Hematopoietic multipotent progenitor cell (in vitro differentiated cells): ENCODE measurements around the gene CCDC192. TPM values are rescaled to one million over a fixed set of nuclear protein-coding genes. Genes with fewer than 3 reads are reported as not detected.
A peak's percentile ranks its signal among the peaks of the same experiment; 100 is the strongest.
"Not testable (repeated sequence)": the region's sequence is repeated elsewhere in the genome, so short reads cannot be mapped to it uniquely, and the experiment has no call there.

Source experiments
- DNase-seq, 3 donors: peaks; one replicate each; pipeline ENCODE4 v3.0.0-alpha.2; 2011 to 2015; ENCODE audit warnings: low read depth in 2 of 3, low spot score in 2 of 3
- total RNA-seq: library from RNA; depleted of rRNA; stranded (reverse); fragments of >200 nt; gene quantifications from one replicate; pipeline ENCODE4 v1.2.3, GENCODE V29; 2012

The CCDC192 gene
- total RNA-seq, 1 donor: not detected

GRCh38 chr5:127839496-127840197 is 136.5 kb downstream of the CCDC192 start:
- DNase-seq: no peak

- peak in 1 of 3 donors; percentile 54 for DNase-seq
Measured at GRCh38 chr5:127840198-127840524, 137.0 kb downstream of the CCDC192 start.

GRCh38 chr5:127840809-127841208 is 137.6 kb downstream of the CCDC192 start:
- no peak for DNase-seq

DNA sequence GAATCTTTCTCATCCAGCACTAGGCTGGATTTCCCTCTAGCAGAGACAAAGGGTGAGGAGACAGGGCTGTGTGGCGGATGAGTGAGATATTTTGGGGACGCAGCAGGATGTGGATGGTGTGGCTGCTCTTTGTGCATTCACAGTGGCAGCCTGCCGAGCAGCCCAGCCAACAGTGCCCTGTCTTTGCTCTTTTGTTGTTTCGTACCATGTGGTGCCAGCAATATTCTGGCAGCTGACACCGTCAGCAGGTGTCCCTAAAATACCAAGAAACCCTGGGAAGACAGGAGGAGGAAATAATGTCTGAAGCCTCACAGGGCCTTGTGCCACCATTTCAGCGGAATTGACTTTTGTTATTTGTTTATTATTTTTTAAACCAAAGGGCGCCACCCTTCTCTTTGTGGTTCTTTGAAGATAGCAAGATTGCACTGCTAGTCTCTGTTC is 141.4 kb downstream of the CCDC192 start:
- no peak for DNase-seq

DNA sequence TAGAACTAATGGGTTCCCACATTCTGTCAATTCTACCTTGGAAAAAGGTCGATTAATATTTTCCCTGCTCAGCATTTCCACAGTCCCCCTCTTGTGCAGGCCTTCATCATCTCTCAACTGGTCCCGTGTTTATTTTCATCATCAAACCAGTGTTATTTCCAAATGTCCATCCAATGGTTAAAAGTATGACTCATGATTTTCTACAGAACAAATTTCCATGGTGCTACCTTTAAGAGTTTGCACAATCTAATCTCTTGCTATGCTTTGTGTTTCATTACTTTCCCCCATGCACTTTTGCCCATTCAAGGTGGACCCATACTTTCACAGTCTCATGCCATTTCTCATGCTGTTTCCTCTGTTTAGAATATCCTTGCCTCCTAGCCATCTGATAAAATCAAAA is 143.7 kb downstream of the CCDC192 start:
- no peak for DNase-seq

DNA sequence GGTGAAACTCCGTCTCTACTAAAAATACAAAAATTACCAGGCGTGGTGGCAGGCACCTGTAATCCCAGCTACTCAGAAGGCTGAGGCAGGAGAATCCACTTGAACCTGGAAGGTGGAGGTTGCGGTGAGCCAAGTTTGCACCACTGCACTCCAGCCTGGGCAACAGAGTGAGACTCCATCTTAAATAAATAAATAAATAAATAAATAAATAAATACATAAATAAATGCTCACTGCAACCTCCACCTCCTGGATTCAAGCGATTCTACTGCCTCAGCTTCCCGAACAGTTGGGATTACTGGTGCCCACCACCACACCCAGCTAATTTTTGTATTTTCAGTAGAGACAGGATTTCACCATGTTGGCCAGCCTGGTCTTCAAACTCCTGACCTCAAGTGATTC is 144.4 kb downstream of the CCDC192 start:
- not testable (repeated sequence) for DNase-seq

- no peak for DNase-seq
Measured at GRCh38 chr5:127848098-127848497, 144.9 kb downstream of the CCDC192 start.

GRCh38 chr5:127849408-127849807 is 146.2 kb downstream of the CCDC192 start:
- no peak for DNase-seq

DNA sequence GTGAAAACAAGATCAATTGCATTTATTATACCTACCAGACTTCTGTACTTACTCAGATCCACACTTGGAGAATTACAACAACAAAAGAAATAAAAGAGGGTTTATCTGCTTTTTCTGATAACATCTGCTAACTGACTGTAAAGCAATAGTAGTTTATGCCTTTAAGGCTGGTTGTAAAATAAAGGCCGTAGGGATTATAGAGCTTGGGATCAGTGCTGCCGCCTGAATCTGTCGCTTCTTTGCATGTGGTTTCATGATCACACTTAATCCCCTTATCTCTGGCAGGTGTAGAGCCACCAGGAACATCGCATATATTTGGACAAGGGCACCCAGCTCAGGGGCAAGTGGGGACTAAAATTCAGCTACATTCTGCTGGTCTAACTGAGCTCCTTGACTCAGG is 146.7 kb downstream of the CCDC192 start:
- DNase-seq: no peak

GRCh38 chr5:127851964-127852363 is 148.8 kb downstream of the CCDC192 start:
- DNase-seq: no peak

DNA sequence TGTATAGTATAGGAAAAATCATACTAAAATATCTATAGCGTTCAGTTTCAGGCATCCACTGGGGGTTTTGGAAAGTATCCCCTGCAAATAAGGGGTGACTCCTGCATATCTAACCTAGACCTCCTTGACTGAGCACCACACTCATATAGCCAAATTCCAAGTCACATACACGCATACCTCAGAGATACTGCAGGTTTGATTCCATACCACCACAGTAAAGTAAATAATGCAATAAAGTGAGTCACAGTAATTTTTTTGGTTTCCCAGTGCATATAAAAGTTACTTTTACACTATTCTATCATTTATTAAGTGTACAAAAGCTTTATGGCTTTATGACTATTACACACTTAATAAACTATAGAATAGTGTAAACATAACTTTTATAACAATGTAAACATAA is 151.3 kb downstream of the CCDC192 start:
- no peak for DNase-seq

- no peak for DNase-seq
Measured at GRCh38 chr5:127856292-127856691, 153.1 kb downstream of the CCDC192 start.

- DNase-seq: no peak
Measured at GRCh38 chr5:127858116-127858784, 155.1 kb downstream of the CCDC192 start.

- no peak for DNase-seq
Measured at GRCh38 chr5:127860291-127860690, 157.1 kb downstream of the CCDC192 start.

GRCh38 chr5:127863161-127863560 is 160.0 kb downstream of the CCDC192 start:
- DNase-seq: no peak

DNA sequence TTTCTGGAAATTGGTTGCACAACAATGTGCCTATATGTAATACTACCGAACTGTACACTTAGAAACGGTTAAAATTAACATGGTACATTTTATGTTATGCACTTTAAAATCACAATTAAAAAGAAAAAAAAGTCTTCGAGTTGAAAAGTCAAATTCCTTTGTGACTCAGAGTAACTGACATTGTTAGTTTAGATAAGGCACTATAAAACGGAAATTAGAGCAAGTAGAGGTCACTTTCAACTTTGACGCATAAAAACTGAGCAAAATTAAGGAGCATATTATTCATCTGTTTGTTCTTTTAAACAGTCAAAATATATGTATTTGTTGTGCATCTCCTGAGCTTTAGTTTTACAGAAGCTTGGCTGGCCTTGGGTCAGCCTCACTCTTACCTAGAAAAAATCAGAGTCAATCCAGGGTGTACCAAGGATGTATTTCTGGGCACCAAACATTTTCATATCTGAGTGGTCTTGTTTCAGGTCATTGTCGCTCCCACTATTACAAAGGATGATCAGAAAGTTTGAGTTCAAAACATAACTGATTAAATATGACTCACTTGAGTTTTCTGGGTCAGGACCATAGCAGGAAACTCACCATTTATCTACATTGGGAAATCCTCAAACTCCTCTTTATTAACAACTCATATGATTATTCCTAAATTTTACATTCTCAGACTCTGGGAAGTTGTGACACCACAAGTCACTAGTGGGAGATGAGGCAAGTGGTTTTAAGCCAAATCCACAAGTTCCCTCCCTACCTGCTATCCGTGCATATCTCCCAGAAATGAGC is 160.6 kb downstream of the CCDC192 start:
- DNase-seq: no peak

GRCh38 chr5:127864511-127864910 is 161.3 kb downstream of the CCDC192 start:
- no peak for DNase-seq

- no peak for DNase-seq
Measured at GRCh38 chr5:127865273-127865672, 162.1 kb downstream of the CCDC192 start.

DNA sequence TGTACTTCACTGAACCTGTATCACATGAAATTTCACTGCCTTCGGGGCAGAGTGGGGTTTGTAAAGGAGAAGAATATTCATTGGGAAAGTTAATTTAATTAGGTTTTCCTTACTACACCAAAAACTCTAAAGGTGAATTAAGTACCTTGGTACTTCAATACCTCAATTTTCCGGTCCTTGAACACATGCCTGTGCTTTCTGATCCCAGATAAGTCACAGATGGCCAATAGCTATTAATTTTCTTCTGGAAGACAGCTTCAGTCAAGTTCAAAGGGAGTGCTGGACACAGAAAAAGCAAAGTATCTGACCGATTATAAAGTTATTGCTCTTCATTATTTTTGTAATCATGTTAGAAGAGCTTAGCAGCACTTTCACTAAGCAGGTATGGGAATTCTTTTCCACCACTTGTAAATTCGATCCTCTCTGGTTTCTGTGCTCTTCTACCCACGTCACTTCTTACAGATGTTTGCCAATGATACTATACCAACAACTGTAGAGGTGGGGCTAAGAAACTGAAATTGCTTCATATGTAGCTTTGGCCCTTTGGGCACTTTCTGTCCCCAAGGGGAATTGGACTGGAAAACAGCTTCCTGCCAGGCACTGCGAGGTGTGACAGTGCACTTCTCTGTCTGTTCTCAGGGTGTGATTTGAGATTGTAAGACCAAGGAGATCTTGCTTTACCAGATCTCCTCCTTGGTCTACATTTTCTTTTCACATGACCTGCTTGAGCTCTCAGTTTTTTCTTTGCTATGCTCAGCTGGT is 164.0 kb downstream of the CCDC192 start:
- DNase-seq: peak in 2 of 3 donors; percentile 5 to 14

DNA sequence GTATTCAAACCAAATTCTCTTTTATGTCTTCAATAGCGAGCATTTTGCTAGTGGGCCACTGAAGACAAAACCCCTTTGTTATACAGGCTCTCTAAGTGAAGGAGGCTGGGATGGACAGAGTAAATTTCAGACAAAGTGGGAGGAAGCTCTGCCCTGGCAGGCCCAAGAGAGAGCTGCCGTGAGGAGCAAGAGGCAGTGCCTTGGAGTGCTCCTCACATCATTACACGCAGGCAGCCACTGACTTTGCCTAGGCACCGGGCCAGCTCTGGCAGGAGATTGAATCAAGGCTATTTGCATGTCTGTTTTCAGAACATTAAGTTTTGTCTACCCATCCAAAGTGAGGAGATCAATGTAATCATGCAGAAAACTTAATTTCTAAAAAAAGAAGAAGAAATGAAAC is 167.7 kb downstream of the CCDC192 start:
- no peak for DNase-seq
